T-helper 2 cell (primary cell): ENCODE results near the gene EFNA4.
"Not testable (repeated sequence)": the region's sequence is repeated elsewhere in the genome, so short reads cannot be mapped to it uniquely, and the experiment has no call there.

Source experiments
- DNase-seq, 5 experiments: peaks; one replicate each; pipeline versions ENCODE4 v3.0.0 to v3.0.0-alpha.2; 2012 to 2022

The EFNA4 gene

DNA sequence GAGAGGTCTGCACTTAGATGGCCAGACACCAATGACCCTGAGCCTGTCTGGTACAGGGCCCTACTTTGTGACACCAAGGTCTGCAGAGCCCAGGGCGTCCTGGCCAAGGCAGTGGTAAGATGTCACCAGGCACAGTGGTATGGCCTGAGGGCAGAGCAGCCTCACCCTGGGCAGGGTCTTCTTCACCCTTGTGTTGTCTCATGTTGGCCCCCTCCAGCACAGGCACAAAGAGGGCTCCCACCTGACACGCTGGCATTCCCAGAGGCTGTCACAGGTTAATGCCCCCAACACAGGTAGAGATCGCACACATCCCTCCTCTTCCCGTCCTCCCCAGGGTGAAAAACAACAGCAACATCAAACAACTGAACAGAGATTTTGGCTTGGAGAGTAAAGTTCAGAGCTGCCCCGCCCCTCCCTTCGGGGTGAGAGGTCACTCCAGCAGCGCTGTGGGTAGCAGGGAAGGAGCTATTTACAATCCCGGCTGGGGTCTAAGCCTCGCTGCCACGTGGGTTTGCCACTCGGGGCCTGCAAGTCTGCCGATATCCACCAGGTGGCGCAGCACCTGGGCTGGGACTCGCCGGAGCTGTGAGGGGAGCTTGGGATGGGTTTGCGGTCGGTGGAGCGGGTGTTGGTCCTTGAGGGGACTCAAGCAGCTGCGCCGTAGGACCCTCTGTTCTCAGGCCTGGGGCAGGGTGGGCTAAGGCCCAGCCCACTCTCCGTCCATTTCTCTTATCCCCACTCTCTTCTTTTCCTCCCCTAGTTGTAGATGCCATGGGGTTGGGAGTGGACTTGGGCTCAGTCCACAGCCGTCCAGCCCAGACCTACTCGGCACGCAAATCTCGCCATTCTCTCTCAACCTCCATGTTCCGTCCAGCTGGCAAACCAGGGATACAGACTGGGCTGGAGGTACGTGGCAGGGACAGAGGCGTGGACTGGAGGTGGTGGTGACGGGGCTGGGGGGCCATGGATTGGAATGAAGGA, 27.8 kb downstream of the EFNA4 start:
- DNase-seq = peak; percentile 55 to 72 (median 69)

DNA sequence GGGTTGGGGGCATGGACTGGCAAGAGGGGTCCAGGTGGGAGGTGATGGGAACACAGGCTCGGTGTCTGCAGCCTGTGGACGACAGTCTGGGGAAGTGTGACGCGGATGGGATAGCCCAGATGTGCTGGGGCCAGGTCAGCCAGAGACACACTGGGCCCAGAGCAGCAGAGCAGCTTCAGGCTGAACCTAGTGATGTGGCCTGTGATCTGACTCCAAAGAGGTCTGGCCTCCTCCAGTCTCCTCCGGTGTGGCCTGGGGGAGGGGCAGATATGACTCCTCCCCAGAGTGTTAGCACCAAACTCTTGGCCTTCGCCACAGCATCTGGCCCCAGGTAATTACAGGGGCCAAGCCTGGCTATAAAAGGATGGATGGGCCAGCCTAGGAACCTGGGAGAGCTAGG, 28.6 kb downstream of the EFNA4 start:
- no peak for DNase-seq

DNA sequence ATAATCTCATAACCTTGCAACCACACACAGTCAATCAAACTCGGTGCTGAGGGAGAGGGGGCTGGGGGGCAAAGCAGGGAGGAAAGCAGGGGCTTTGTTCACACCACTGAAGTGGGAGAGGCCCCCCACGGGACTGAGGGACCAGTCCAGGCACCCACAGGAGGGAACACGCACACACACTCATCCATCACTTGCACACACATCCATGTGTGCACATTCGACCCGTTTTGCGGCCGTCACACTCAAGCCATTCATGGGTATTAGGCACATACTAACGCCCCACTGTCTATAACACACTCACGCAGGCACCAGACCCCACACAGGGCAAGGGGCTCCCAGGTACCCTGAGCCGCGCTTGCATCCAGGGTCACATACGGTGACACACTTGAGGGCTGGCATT, 29.1 kb downstream of the EFNA4 start:
- DNase-seq = no peak

DNA sequence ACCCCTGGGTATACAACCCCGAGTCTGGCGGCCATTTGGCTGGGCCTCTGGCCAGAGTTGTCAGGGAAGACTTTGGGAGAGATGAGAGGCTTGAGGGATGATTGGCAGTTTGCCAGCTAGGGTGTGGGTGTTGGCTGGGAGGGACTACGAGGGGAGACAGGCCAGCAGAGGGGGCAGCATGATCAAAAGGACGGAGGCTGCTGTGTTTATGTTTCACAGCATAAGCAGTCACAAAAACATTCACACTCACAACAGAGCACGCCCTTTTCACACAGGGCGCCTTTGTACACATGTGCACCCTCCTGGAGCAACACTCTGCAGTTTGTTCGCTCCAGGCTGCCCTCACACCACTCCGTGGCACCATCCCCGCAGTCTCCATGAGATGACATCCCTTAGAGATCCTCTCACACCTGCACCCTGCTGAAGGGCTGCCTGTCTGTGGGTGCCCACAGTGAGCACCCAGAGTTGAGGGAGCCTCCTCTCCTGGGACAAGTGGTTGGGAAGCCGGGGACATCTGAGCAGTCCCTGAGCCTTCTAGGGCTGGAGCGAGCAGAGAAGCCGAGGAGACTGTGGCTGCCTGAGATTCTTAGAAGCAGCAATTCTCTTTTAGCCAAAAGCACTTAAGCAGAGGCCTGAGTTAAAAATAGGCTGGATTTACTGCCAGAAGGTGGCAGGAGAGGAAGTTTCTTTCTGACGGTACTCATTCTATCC, 30.5 kb downstream of the EFNA4 start:
- no peak for DNase-seq

DNA sequence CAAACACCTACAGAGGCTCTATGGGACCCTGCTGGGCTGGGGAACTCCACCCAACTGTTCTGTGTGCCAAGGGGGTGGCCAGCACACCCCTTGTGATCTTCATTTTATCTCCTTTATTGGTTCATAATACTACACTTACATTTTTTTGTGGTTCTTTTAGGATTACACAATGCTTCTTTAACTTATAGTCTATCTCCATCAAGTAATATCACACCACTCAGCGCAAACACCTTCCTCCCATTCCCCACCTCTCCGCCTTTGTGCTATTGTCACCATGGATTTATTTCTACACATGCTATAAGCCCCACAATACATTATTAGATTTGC, 31.0 kb downstream of the EFNA4 start:
- DNase-seq = no peak

DNA sequence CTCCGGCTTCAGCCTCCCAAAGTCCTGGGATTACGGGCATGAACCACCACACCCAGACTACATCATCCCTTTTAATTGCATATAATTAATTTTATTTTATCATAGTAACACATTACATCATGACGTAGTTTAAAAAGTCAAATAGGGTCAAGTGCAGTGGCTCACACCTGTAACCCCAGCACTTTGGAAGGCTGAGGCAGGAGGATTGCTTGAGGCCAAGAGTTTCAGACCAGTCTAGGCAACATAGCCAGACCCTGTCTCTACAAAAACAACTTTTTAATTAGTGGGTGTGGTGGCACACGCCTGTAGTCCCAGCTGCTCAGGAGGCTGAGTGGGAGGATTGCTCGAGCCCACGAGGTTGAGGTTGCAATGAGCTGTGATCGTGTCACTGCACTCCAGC, 35.8 kb downstream of the EFNA4 start:
- DNase-seq = no peak

DNA sequence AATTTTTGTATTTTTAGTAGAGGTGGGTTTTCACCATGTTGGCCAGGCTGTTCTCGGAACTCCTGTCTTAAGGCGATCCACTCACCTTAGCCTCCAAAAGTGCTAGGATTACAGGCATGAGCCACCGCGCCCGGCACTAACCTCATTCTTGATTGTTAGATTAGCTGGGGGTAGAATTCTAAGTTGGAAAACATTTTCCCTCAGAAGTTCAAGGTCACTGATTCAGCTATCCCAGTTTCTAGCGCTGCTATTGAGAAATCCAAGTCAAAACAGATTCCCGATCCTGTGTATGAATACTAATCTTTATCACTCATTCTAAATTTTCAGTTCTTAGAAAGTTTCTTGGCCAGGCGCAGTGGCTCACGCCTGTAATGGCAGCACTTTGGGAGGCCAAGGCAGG, 39.8 kb downstream of the EFNA4 start:
- DNase-seq = no peak

DNA sequence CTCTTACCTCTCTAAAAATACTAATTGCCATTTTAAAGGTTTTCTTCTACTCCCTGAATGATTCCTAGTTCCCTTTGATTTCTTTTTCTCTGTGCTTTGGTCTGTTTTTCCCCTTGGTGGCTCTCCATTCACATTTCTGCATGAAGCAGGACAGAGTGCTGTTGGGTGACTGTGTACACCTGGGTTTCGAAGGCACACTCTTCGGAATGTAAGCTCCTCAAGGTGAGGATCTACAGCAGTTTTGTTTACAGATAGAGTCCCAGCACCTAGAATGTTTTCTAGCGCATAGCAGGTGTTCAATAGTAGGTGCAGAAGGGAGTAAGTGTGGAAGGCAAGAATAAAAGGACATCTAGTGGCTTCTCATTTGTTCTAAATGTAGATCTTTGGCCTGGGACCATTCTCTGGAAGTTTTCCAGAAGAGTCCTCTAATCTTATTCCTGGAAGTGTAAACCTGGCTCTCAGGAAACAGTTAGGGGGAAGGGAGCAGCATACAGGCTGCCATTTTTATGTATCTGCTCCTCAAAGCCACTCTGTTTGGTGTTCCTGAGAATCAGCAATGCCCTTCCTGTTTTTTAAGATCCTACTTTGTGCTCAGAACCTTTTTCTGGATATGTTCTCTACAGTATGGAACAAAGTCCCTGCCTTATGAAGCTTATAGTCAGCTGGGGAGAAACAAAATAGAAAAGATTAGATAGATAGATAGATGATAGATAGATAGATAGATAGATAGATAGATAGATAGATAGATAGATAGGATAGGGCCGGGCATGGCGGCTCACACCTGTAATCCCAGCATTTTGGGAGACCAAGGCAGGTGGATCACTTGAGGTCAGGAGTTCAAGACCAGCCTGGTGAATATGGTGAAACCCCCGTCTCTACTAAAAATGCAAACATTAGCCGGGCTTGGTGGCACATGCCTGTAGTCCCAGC, 41.3 kb downstream of the EFNA4 start:
- no peak for DNase-seq

DNA sequence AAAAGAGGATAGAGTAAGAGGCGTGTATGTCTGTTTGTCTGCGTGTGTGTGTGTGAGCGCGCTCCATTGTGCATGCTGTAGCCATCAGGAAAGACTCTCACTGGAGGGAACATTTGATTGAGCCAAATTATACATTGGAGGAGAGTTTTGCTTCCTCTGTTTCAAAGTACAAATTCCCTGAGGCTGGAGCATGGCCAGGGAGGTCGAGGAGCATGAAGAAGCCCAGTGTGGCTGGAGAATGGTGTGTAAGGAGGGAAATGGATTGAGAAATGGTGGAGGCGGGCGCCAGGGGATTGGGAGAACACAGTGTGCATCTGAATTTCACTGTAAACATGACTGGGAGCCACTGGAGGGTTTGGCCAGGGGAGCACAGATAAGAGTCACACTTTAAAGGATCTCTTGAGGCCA, 42.1 kb downstream of the EFNA4 start:
- no peak for DNase-seq

DNA sequence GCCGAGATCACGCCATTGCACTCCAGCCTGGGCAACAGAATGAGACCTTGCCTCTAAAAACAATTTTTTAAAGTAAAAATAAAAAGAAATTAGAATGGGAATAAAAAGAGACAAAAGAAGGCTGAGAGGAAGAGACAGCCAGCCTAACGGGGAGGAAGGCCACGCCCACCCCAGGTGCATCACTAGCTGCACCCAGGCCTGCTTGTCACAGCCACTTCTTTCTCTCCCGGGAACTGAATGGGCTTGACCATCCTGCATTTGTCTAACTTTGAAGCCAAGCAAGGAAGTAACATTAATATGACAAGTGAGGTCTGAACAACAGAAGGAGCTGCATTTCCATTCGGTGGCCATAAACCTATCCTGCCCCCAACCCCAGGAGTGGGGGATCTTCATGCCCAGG, 43.3 kb downstream of the EFNA4 start:
- no peak for DNase-seq

DNA sequence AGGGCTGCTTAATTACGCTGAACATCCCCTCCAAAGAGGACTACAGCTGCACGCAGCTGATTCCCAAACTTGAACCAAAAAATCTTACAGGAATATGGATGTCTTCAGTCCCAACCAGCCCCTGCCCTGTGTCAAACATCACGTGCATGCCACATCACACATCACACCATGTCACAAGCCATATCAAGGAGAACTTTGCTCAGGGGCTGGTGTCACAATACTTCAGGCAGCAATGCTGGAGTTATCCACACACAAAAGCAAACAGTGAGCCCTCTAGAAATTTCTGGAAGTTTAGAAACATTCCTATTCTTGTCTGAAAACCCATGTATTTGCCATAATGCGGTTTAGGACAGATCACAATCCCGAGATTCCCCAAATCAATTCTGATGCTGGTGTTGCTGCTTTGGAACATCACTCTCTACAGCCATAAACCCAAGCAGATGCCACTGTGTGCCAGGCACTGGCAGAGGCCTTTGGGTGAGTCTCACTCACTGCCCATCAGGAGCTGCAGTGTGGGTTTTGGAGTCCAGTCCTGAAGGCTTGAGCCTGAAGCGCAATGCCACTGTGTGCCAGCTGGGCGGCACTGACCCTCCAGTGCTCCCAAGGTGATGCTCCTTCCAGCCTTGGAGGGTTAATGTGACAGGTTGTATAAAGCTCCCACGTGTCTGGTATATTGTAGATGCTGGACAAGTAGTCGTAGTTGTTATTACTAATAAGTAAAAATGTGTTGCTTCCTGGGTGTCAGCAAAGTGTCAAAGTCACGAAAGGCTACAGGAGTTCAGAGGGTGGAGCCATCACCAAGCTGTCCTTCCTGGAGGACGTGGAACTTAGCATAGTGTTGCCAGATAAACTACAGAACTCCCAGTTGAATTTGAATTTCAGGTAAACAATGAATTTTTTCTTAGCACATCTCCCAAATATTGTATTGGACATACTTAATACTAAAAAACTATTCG, 44.0 kb downstream of the EFNA4 start:
- DNase-seq = no peak

DNA sequence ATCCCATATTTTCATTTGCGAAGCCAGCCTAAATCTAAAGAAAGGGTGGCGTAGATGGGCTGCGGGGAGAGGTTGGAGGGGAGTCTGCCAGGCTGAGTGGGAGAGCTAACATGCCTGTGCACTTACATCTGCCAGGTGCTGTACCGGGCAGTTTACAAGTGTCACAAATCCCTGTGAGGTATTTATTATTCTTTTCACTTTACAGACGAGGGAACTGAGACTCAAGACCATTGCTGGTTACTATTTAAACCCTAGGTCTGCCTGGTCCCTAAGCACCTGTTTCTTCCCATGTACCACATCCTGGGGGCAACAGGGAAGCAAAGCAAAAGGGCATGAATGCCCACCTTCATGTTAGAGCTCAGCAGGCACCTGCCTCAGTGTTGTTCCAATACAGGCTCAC, 44.8 kb downstream of the EFNA4 start:
- no peak for DNase-seq

DNA sequence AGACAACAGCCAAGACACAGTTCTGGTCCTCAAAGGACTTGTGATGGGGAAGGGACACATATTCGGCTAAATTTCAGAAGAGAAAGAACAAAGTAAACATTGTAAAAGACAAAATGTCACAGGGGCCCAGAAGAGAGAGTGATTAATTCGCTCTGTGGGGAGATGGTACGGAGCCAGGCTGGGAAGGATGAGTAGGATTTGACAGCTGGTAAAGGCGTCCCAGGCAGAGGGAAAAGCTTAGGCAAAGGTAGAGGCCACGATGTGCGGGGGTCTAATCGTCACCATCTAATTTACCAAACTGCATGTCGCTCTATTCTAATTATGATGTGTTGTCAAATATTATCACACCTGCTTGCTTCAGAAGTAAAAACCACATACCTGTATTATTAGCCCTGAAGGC, 46.8 kb downstream of the EFNA4 start:
- DNase-seq = no peak

DNA sequence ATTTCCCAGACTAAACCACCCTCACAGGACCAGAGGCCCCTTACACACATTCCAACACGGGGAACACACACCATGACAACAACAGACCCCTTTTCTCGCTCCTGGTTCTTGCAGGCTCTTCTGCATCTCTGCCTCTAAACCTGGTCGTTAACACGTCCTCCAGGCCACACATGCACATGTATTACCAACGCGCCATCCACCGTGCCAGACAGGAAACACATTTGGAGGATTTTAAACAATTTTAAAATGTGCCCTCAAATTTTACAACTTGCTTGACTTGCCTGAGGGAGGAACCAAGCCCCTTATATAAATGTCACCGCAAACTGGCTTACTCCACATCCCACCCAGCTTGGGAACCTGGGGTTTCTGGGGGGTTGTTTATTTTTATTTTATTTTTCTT, 47.3 kb downstream of the EFNA4 start:
- DNase-seq = no peak

DNA sequence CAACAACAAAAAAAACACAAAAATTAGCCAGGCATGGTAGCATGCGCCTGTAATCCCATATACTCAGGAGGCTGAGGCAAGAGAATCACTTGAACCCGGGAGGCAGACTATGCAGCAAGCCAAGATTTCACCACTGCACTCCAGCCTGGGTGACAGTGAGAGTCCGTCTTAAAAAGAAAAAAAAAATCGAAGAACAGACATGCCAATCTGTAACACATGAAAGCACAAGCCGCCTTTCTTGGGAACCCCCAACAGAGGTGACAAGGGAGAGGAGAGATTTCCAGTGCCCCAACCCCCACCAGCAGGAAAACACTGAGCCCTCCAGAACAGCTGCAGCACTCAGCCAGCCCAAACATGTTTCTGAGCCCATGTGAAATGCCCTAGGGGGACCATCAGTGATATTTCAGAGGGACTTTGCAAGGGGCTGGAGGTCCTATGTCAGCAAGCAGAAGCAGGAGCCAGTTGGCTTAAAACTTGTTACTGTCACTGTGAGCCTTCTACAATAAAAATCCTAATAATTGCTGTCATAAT, 50.0 kb downstream of the EFNA4 start:
- no peak for DNase-seq

DNA sequence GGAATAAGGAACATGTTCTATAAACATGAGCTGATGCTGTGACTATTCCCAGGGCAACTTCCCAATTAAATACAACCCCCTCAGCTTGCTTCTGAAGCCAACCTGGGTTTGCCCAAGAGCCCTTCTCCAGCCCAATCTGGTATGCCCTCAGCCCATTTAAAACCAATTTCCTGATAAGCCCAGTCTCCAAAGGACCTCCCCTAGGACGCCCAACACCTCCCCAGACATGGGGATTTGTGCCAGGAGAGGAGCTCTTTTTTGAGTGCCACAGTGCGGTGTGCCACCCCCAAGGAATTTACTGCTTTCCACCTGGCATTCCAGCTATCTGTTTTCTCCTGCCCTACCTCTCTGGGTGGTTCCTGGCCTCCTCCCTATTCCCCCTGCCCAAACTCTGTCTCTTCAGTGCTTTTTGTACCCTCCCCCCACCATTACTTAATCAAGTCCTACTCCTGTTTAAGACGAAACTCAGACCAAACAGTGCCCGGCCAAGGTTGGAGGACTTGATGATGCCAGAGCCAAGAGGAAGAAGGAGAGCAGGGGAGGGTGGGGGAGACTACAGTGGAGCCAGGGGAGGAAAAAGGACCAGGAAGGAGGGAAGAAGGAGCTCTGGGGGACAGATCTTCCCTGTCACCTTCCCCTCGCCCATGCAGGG, 52.7 kb downstream of the EFNA4 start:
- no peak for DNase-seq

DNA sequence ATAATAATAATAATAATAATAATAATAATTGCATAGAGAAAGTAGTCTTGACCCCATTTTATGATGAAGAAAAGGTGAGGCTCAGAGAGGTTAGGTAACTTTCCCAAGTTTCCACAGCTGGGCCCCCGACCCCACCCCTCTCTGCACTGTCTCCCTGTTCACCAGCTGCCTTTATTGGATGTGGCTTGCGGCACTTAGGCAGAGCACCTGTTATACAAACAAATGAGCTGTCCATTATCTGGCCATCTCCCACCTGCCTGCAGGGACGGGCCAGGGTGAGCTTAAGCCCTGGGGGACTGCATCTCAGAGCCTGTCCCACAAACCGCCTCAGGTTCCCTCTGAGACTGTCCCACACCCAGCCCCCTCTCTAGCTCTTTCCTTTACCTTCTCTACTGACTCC, 54.1 kb downstream of the EFNA4 start:
- DNase-seq = no peak

DNA sequence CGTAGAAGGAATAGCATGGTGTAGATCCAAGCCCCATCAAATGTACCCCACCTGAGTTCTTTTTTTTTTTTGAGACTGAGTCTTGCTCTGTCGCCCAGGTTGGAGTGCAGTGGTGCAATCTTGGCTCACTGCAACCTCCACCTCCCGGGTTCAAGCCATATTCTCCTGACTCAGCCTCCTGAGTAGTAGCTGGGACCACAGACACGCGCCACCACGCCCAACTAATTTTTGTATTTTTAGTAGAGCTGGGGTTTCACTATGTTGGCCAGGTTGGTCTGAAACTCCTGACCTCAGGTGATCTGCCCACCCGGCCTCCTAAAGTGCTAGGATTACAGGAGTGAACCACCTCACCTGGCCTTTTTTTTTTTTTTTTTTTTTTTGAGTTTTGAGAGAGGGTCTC, 54.5 kb downstream of the EFNA4 start:
- not testable (repeated sequence) for DNase-seq
